Breast epithelium (tissue), 3 donors: Measurements from ENCODE around the gene OR52E8.

Source experiments
- POLR2A ChIP-seq: fragments of 450-650 bp; IDR thresholded peaks from one replicate; pipeline ENCODE4 v1.6.1; 2016; ENCODE audit warnings: antibody characterized with exemption, mild to moderate bottlenecking, moderate library complexity
- POLR2AphosphoS5 ChIP-seq, 3 donors: sonication (generic); formaldehyde crosslinking; IDR thresholded peaks; one replicate each; pipeline ENCODE4 v1.6.1; 2017; ENCODE audit warnings: antibody characterized with exemption in 3 of 3
- TF ChIP-seq, protein P1 (sequence below), 3 donors: fragments of 450-650 bp; IDR thresholded peaks; one replicate each; pipeline ENCODE4 v1.5.1; 2016 to 2017; ENCODE audit warnings: antibody characterized with exemption in 3 of 3, mild to moderate bottlenecking in 3 of 3, moderate library complexity in 3 of 3

- TF ChIP-seq, protein P1, sequence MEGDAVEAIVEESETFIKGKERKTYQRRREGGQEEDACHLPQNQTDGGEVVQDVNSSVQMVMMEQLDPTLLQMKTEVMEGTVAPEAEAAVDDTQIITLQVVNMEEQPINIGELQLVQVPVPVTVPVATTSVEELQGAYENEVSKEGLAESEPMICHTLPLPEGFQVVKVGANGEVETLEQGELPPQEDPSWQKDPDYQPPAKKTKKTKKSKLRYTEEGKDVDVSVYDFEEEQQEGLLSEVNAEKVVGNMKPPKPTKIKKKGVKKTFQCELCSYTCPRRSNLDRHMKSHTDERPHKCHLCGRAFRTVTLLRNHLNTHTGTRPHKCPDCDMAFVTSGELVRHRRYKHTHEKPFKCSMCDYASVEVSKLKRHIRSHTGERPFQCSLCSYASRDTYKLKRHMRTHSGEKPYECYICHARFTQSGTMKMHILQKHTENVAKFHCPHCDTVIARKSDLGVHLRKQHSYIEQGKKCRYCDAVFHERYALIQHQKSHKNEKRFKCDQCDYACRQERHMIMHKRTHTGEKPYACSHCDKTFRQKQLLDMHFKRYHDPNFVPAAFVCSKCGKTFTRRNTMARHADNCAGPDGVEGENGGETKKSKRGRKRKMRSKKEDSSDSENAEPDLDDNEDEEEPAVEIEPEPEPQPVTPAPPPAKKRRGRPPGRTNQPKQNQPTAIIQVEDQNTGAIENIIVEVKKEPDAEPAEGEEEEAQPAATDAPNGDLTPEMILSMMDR (IDR thresholded peaks at IDR 0.05): no peak
- no peak for TF ChIP-seq POLR2A
- TF ChIP-seq POLR2AphosphoS5 (IDR thresholded peaks at IDR 0.05): no peak
Measured at GRCh38 chr11:5807580-5807979, 49.9 kb downstream of the OR52E8 start.
